HG02571 (cell line): Measurements from ENCODE around the gene CCDC12.

Source experiments
- ATAC-seq: cut with Tn5 transposase; IDR thresholded peaks from one replicate; pipeline ENCODE4 v1.9.1; 2021; ENCODE audit warnings: mild to moderate bottlenecking, moderate library complexity; ENCODE audit not compliant: unreplicated experiment

Gene CCDC12

GRCh38 chr3:46996689-46997452, 20.3 kb upstream of the CCDC12 start:
- ATAC-seq, result no peak

GRCh38 chr3:46995901-46996562, 19.5 kb upstream of the CCDC12 start:
- no peak for ATAC-seq

GRCh38 chr3:46994801-46995731, 18.5 kb upstream of the CCDC12 start:
- ATAC-seq, result no peak

- no peak for ATAC-seq
Observed at GRCh38 chr3:46993986-46994385, 17.4 kb upstream of the CCDC12 start.

GRCh38 chr3:46993292-46993691, 16.7 kb upstream of the CCDC12 start:
- no peak for ATAC-seq

- ATAC-seq, result no peak
Observed at GRCh38 chr3:46992231-46992630, 15.7 kb upstream of the CCDC12 start.

- ATAC-seq, result no peak
Observed at GRCh38 chr3:46991406-46992165, 15.0 kb upstream of the CCDC12 start.

GRCh38 chr3:46990573-46991374, 14.2 kb upstream of the CCDC12 start:
- ATAC-seq, result peak; percentile 48

- ATAC-seq, result no peak
Observed at GRCh38 chr3:46989146-46989810, 12.7 kb upstream of the CCDC12 start.

- ATAC-seq, result no peak
Observed at GRCh38 chr3:46988616-46989015, 12.1 kb upstream of the CCDC12 start.

GRCh38 chr3:46987743-46988401, 11.3 kb upstream of the CCDC12 start:
- peak; percentile 45 for ATAC-seq

GRCh38 chr3:46987319-46987742, 10.8 kb upstream of the CCDC12 start:
- ATAC-seq, result no peak

- ATAC-seq, result no peak
Observed at GRCh38 chr3:46986782-46987310, 10.3 kb upstream of the CCDC12 start.

GRCh38 chr3:46986055-46986730, 9.6 kb upstream of the CCDC12 start:
- no peak for ATAC-seq

GRCh38 chr3:46985588-46985987, 9.0 kb upstream of the CCDC12 start:
- no peak for ATAC-seq

GRCh38 chr3:46984591-46985459, 8.3 kb upstream of the CCDC12 start:
- no peak for ATAC-seq

- ATAC-seq, result no peak
Observed at GRCh38 chr3:46982546-46982945, 6.0 kb upstream of the CCDC12 start.
